22Rv1 (cell line): ENCODE measurements around the gene WHRN.

Source experiments
- ZFX ChIP-seq: fragments of 450-650 bp; IDR thresholded peaks from 2 replicates; pipeline ENCODE4 v1.6.1; 2017; ENCODE audit warnings: antibody characterized with exemption, borderline replicate concordance
- TF ChIP-seq, protein P1 (sequence below): fragments of 450-650 bp; IDR thresholded peaks from 2 replicates; pipeline ENCODE4 v1.5.1; 2017; ENCODE audit warnings: mild to moderate bottlenecking

DNA sequence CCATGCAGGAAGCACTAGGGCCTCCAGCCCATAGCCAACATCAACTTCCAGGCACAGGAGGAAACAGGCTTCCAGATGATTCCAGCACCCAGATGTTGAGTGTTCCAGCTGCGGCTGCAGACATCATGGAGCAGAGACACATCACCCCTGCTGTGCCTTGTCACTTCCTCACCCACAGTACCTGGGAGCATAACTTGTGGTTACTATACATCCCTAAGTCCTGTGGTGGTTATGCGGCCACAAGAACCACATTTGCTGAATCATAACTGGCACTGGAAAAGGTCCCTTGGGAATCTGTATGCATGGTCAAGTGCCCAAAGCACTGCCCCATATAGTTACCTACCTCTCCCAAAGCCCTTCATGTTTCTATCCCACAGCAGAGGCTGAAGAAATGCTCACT, 56.6 kb downstream of the WHRN start:
- TF ChIP-seq, protein P1, sequence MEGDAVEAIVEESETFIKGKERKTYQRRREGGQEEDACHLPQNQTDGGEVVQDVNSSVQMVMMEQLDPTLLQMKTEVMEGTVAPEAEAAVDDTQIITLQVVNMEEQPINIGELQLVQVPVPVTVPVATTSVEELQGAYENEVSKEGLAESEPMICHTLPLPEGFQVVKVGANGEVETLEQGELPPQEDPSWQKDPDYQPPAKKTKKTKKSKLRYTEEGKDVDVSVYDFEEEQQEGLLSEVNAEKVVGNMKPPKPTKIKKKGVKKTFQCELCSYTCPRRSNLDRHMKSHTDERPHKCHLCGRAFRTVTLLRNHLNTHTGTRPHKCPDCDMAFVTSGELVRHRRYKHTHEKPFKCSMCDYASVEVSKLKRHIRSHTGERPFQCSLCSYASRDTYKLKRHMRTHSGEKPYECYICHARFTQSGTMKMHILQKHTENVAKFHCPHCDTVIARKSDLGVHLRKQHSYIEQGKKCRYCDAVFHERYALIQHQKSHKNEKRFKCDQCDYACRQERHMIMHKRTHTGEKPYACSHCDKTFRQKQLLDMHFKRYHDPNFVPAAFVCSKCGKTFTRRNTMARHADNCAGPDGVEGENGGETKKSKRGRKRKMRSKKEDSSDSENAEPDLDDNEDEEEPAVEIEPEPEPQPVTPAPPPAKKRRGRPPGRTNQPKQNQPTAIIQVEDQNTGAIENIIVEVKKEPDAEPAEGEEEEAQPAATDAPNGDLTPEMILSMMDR: no peak
- TF ChIP-seq ZFX: no peak
